ENCODE results near the gene ENOX1.

DNA sequence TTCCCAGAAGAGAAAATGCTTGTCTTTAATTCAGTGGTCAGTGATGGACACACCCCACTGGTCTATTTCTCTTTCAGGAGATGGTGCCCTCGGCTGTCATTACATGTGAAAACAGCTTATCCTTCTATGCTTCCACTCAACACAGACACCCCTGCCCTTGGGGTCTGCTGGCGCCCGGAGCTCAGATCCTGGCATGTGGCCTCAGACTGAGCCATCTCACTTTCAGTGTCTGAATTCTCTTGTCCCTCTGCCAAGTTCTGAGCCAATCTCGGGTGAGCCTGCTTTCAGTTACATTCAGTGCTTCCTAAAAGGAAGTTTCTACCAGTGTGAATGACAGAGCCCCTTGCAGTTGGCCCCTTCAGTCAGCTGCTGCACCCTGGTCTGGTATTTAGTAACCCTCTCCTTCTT lies 469.8 kb downstream of the ENOX1 start:
- TF ChIP-seq TAF1 (IDR thresholded peaks at IDR 0.05; ENCODE audit: borderline replicate concordance, insufficient read depth, low read length) (no peak), POLR2AphosphoS5 (IDR thresholded peaks at IDR 0.05; ENCODE audit: low read depth, low read length) (no peak)
- TF ChIP-seq, protein P1, sequence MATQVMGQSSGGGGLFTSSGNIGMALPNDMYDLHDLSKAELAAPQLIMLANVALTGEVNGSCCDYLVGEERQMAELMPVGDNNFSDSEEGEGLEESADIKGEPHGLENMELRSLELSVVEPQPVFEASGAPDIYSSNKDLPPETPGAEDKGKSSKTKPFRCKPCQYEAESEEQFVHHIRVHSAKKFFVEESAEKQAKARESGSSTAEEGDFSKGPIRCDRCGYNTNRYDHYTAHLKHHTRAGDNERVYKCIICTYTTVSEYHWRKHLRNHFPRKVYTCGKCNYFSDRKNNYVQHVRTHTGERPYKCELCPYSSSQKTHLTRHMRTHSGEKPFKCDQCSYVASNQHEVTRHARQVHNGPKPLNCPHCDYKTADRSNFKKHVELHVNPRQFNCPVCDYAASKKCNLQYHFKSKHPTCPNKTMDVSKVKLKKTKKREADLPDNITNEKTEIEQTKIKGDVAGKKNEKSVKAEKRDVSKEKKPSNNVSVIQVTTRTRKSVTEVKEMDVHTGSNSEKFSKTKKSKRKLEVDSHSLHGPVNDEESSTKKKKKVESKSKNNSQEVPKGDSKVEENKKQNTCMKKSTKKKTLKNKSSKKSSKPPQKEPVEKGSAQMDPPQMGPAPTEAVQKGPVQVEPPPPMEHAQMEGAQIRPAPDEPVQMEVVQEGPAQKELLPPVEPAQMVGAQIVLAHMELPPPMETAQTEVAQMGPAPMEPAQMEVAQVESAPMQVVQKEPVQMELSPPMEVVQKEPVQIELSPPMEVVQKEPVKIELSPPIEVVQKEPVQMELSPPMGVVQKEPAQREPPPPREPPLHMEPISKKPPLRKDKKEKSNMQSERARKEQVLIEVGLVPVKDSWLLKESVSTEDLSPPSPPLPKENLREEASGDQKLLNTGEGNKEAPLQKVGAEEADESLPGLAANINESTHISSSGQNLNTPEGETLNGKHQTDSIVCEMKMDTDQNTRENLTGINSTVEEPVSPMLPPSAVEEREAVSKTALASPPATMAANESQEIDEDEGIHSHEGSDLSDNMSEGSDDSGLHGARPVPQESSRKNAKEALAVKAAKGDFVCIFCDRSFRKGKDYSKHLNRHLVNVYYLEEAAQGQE (IDR thresholded peaks at IDR 0.05; ENCODE audit: insufficient read depth in 1 of 2, low read depth in 2 of 2, low read length in 2 of 2), result no peak

All from PFSK-1 (cell line).